KMS-11 (cell line): ENCODE results near the gene GDF10.

Experiments used
- H2AFZ ChIP-seq: fragments of 200-600 bp; sonication (generic); 2 replicates; pipeline ENCODE4 v1.6.1; 2016; ENCODE audit warnings: antibody characterized with exemption, mixed run types, low read depth
- H3K27ac ChIP-seq: fragments of 200-600 bp; sonication (generic); 2 replicates; pipeline ENCODE4 v1.6.1; 2016; ENCODE audit warnings: mild to moderate bottlenecking, mixed run types
- H3K27me3 ChIP-seq: fragments of 200-600 bp; sonication (generic); 2 replicates; pipeline ENCODE4 v1.6.1; 2017; ENCODE audit warnings: mild to moderate bottlenecking, low read depth, mixed run types, moderate library complexity; ENCODE audit not compliant: insufficient read depth
- H3K36me3 ChIP-seq: fragments of 200-600 bp; sonication (generic); 2 replicates; pipeline ENCODE4 v1.6.1; 2017; ENCODE audit warnings: mild to moderate bottlenecking, mixed run types; ENCODE audit not compliant: insufficient read depth
- H3K4me1 ChIP-seq: fragments of 200-600 bp; sonication (generic); 2 replicates; pipeline ENCODE4 v1.6.1; 2016; ENCODE audit warnings: mild to moderate bottlenecking, low read depth, mixed run types; ENCODE audit not compliant: poor library complexity, severe bottlenecking
- H3K4me2 ChIP-seq: fragments of 200-600 bp; sonication (generic); 2 replicates; pipeline ENCODE4 v1.7.0; 2016; ENCODE audit warnings: mild to moderate bottlenecking, mixed run types
- H3K4me3 ChIP-seq: fragments of 200-600 bp; sonication (generic); IDR thresholded peaks from 2 replicates; pipeline ENCODE4 v1.6.1; 2017; ENCODE audit warnings: low read depth, low read length, mixed read lengths; ENCODE audit not compliant: insufficient read depth
- H3K79me2 ChIP-seq: fragments of 200-600 bp; sonication (generic); 2 replicates; pipeline ENCODE4 v1.6.1; 2016; ENCODE audit warnings: low read depth, mixed run types; ENCODE audit not compliant: insufficient read depth
- H3K9ac ChIP-seq: fragments of 200-600 bp; sonication (generic); 2 replicates; pipeline ENCODE4 v1.6.1; 2016; ENCODE audit warnings: mild to moderate bottlenecking, mixed run types
- H4K20me1 ChIP-seq: fragments of 200-600 bp; sonication (generic); 2 replicates; pipeline ENCODE4 v1.6.1; 2016; ENCODE audit warnings: mild to moderate bottlenecking, mixed run types; ENCODE audit not compliant: insufficient read depth
- TF ChIP-seq, protein P1 (sequence below): fragments of 200-600 bp; sonication (generic); conservative IDR thresholded peaks from 2 replicates; pipeline ENCODE4 v1.6.1; 2017; ENCODE audit warnings: low read depth, mild to moderate bottlenecking, antibody characterized with exemption, low read length, moderate library complexity, mixed read lengths

GDF10 gene

DNA sequence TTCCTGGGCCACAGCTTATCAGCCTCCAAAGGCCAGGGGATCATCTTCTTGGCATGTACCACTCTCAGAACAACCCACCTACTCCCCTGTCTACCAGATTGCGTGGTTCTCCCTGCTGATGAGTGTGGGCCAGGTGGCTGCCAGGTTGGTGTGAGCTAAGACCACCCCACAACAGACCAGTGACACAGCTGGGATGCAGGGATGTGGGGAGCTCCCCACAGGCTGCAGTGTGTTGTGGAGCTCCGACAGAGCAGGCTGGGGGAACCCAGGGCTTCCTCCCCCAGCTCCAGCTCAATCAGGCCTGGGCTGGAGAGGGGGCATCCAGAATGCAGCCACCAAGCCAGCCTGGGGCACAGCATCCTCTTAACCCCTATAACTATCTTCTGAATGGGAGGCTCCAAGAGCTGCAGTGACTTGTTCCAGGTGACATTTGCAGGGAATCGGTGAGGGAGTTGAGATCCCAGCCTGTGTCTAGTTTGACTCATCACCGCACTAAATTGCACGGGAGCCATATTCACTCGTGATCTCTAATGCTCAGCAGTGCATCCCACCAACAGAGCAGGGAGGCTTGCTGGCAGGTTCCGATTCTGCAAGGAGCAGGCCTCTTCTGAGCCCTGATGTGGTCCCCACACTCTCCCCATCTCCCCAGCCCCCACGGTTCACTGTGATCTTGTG is 21.7 kb downstream of the GDF10 start:
- Histone ChIP-seq H3K79me2 (no peaks in the 10 kb centered on the region), H3K36me3 (no peaks in the 10 kb centered on the region), H3K27me3 (no peaks in the 10 kb centered on the region), H3K4me3 (no peak overlapping the region), H3K4me2 (no peak overlapping the region), H3K27ac (no peak overlapping the region), H4K20me1 (no peaks in the 10 kb centered on the region), H2AFZ (no peak overlapping the region), H3K4me1 (no peaks in the 10 kb centered on the region), H3K9ac (no peak overlapping the region)
- TF ChIP-seq, protein P1, sequence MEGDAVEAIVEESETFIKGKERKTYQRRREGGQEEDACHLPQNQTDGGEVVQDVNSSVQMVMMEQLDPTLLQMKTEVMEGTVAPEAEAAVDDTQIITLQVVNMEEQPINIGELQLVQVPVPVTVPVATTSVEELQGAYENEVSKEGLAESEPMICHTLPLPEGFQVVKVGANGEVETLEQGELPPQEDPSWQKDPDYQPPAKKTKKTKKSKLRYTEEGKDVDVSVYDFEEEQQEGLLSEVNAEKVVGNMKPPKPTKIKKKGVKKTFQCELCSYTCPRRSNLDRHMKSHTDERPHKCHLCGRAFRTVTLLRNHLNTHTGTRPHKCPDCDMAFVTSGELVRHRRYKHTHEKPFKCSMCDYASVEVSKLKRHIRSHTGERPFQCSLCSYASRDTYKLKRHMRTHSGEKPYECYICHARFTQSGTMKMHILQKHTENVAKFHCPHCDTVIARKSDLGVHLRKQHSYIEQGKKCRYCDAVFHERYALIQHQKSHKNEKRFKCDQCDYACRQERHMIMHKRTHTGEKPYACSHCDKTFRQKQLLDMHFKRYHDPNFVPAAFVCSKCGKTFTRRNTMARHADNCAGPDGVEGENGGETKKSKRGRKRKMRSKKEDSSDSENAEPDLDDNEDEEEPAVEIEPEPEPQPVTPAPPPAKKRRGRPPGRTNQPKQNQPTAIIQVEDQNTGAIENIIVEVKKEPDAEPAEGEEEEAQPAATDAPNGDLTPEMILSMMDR: no peak

GRCh38 chr10:47322300-47323061 is 22.5 kb downstream of the GDF10 start, which contains the start of gene GDF2:
GDF2 (plus strand) TSS chr10:47322454; CDS start chr10:47322669, 215 bp downstream.
- H4K20me1 ChIP-seq: no peaks in the 10 kb centered on the region
- no peak within 1 kb of the TSS for H3K4me2 ChIP-seq
- no peaks in the 10 kb centered on the region for H3K36me3 ChIP-seq
- H3K4me3 ChIP-seq: no peak within 1 kb of the TSS
- no peaks in the 10 kb centered on the region for H3K79me2 ChIP-seq
- no peaks in the 10 kb centered on the region for H3K27me3 ChIP-seq
- H3K9ac ChIP-seq: no peak within 1 kb of the TSS
- H3K4me1 ChIP-seq: no peaks in the 10 kb centered on the region
- TF ChIP-seq, protein P1: no peak
- no peak within 1 kb of the TSS for H2AFZ ChIP-seq
- no peak within 1 kb of the TSS for H3K27ac ChIP-seq

GRCh38 chr10:47323087-47323486 is 23.1 kb downstream of the GDF10 start:
- H3K4me2 ChIP-seq: no peak overlapping the region

DNA sequence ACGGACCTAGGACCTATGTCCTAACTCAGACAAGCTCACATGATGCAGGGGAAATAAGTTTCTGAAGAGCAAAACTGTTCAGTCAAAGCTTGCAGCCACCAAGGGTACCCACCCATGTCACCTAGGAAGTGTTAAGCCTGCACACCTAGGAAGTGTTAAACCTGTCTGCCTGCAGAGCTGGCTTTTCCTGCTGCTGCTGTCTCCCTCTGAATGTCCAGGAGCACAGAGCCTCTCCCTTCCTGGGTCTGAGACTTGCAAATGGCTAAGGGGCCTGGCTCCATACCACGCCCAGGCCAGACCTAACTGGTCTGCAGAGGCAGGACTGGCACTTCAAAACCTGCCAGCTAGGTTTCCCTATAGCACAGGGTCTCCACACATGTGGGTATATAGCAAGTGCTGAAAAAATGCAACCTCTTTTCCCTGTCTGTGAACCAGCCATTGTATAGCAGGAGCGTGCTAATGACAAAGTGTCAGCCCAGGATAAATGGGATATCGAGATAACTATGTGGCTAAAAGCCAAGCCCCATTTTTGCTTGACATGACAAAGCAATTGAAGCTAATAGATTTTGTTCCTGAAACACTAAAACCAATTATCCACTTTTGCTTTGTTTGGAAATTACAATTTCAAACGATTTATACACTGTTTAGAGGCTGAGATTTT is 23.8 kb downstream of the GDF10 start:
- no peak overlapping the region for H3K9ac ChIP-seq

More at GRCh38 chr10:47323087-47323486, 23.1 kb downstream of the GDF10 start:
- Histone ChIP-seq H3K4me3 (no peak overlapping the region), H3K79me2 (no peaks in the 10 kb centered on the region), H3K36me3 (no peaks in the 10 kb centered on the region), H3K9ac (no peak overlapping the region), H3K27me3 (no peaks in the 10 kb centered on the region), H3K27ac (no peak overlapping the region), H4K20me1 (no peaks in the 10 kb centered on the region), H2AFZ (no peak overlapping the region), H3K4me1 (no peaks in the 10 kb centered on the region)
- TF ChIP-seq, protein P1: no peak

More for the DNA sequence above, 23.8 kb downstream of the GDF10 start:
- Histone ChIP-seq H3K4me1 (no peaks in the 10 kb centered on the region), H3K79me2 (no peaks in the 10 kb centered on the region), H2AFZ (no peak overlapping the region), H3K4me3 (no peak overlapping the region), H3K4me2 (no peak overlapping the region), H3K27ac (no peak overlapping the region), H3K27me3 (no peaks in the 10 kb centered on the region), H4K20me1 (no peaks in the 10 kb centered on the region), H3K36me3 (no peaks in the 10 kb centered on the region)
- TF ChIP-seq, protein P1: no peak
